Measurements from ENCODE around the gene SMAD9.

GRCh38 chr13:36801035-36801434 lies 119.0 kb downstream of the SMAD9 start:
- TF ChIP-seq ZNF354B (CRISPR knock-in tag; IDR thresholded peaks at IDR 0.05), result no peak
- TF ChIP-seq ZNF280B (CRISPR knock-in tag; IDR thresholded peaks at IDR 0.05), result no peak
- TF ChIP-seq ZNF263 (CRISPR knock-in tag; IDR thresholded peaks at IDR 0.05; ENCODE audit: borderline replicate concordance), result no peak

Data from K562 (cell line).